ENCODE results near the gene IPO9. TPM values are rescaled to one million over a fixed set of nuclear protein-coding genes. Genes with fewer than 3 reads are reported as not detected.

Gene IPO9
- total RNA-seq, 1 donor from 2014 or later, result 12.8 TPM

DNA sequence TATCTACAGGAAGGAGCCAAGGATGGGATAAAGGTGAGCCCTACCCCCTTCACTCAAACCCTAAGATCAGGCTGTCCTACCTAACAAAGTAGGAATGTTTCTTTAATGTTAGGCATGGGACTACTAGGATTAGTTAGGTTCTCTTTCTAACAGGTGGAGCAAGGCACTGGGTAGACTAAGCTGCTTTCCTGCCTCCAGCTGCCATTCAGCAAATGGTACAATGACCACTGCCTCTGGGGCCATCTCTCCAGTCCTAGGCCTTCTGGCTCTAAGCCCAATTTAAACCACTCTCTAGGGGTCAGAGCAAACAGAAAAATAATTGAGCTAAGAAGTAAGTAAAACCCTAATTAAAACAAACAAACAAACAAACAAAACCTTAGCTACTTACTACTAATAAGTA is 15.7 kb upstream of the IPO9 start:
- TF ChIP-seq POLR2AphosphoS5 (IDR thresholded peaks at IDR 0.05; ENCODE audit: insufficient read depth in 1 of 2, low read depth in 1 of 2) (no peak), CTCF (IDR thresholded peaks at IDR 0.05) (no peak), POLR2A (IDR thresholded peaks at IDR 0.05) (no peak)
- H3K36me3 ChIP-seq, result peaks cover 0 to 83% of the 10 kb centered on the region in 2 donors
- no peaks in the 10 kb centered on the region for H3K27me3 ChIP-seq
- no peak overlapping the region for H3K4me3 ChIP-seq
- no peaks in the 10 kb centered on the region for H3K9me3 ChIP-seq
- H3K4me1 ChIP-seq, result no peaks in the 10 kb centered on the region
- H3K27ac ChIP-seq, result no peak overlapping the region
- DNase-seq (ENCODE audit: extremely low spot score in 2 of 2), result no peak
- intact Hi-C loops (cut with DNase I), result no loop called here

DNA sequence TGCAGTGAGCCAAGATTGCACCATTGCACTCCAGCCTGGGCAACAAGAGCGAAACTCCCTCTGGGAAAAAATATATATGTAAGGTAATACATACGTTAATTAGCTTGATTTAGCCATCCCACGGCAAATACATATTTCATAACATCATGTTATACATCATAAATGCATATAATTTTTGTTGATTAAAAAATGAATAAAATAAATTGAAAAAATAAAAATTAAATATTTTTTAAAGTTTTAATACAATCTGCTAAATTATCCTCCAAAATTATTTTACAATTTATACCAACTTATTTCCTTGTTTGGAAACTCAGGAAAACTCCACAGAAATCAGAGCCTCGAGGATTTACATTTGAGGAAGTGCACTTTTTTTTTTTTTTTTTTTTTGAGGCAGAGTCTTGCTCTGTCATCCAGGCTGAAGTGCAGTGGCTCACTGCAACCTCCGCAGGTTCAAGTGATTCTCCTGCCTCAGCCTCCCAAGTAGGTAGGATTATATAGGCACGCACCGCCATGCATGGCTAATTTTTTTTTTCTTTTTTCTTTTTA is 12.6 kb upstream of the IPO9 start:
- no peak overlapping the region for H3K27ac ChIP-seq
- H3K36me3 ChIP-seq, result peaks cover 0 to 70% of the 10 kb centered on the region in 2 donors
- no peak overlapping the region for H3K4me3 ChIP-seq
- no peak for DNase-seq (ENCODE audit: extremely low spot score in 2 of 2)
- TF ChIP-seq POLR2A (IDR thresholded peaks at IDR 0.05) (no peak), POLR2AphosphoS5 (IDR thresholded peaks at IDR 0.05; ENCODE audit: insufficient read depth in 1 of 2, low read depth in 1 of 2) (no peak), CTCF (IDR thresholded peaks at IDR 0.05) (no peak)
- no peaks in the 10 kb centered on the region for H3K9me3 ChIP-seq
- no peaks in the 10 kb centered on the region for H3K27me3 ChIP-seq
- intact Hi-C loops (cut with DNase I), result no loop called here
- H3K4me1 ChIP-seq, result no peaks in the 10 kb centered on the region

DNA sequence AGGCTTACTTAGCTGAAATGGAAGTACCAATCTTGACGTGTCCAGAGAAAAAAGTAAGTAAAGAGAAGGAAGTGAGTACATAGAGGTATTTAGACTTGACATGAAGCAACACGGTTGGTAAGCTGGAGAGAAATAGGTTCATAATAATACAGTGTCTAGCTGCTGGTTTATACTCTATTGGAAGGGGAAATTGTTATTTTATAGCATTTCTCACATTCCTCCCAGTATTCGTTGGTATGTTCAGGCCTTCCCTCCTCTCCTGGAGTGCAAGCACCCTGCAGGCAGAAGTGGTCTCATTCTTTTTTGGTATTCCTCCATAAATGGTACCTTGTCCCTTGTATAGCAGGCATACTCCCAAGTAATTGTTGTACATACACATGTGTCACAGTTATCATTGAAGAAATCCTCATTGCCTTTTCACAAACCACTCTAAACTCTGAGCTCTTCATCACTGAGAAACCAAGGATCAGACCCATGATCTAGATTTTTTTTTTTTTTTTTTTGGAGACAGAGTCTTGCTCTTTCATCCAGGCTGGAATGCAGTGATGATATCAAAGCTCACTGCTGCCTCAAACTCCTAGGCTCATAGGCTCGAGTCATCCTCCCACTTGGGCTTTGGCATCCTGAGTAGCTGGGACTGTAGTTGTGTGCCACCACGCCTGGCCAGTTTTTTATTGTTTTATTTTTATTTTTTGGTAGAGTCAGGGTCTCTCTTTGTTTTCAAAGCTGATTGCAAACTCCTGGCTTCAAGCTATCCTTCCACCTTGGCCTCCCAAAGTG is 9.8 kb upstream of the IPO9 start:
- H3K9me3 ChIP-seq, result no peaks in the 10 kb centered on the region
- TF ChIP-seq POLR2A (IDR thresholded peaks at IDR 0.05) (no peak), CTCF (IDR thresholded peaks at IDR 0.05) (no peak), POLR2AphosphoS5 (IDR thresholded peaks at IDR 0.05; ENCODE audit: insufficient read depth in 1 of 2, low read depth in 1 of 2) (no peak)
- peaks cover 0 to 42% of the 10 kb centered on the region in 2 donors for H3K36me3 ChIP-seq
- intact Hi-C loops (cut with DNase I), result no loop called here
- no peak overlapping the region for H3K4me3 ChIP-seq
- no peaks in the 10 kb centered on the region for H3K4me1 ChIP-seq
- no peak for DNase-seq (ENCODE audit: extremely low spot score in 2 of 2)
- H3K27ac ChIP-seq, result no peak overlapping the region
- no peaks in the 10 kb centered on the region for H3K27me3 ChIP-seq

GRCh38 chr1:201820413-201820812 is 8.5 kb upstream of the IPO9 start:
- intact Hi-C loops (cut with DNase I), result no loop called here
- H3K4me1 ChIP-seq, result no peaks in the 10 kb centered on the region
- no peak for DNase-seq (ENCODE audit: extremely low spot score in 2 of 2)
- H3K27ac ChIP-seq, result no peak overlapping the region
- H3K36me3 ChIP-seq, result peaks cover 0 to 37% of the 10 kb centered on the region in 2 donors
- no peak overlapping the region for H3K4me3 ChIP-seq
- H3K27me3 ChIP-seq, result no peaks in the 10 kb centered on the region
- no peaks in the 10 kb centered on the region for H3K9me3 ChIP-seq
- TF ChIP-seq POLR2A (IDR thresholded peaks at IDR 0.05) (no peak), CTCF (IDR thresholded peaks at IDR 0.05) (no peak), POLR2AphosphoS5 (IDR thresholded peaks at IDR 0.05; ENCODE audit: insufficient read depth in 1 of 2, low read depth in 1 of 2) (no peak)

- H3K9me3 ChIP-seq, result no peaks in the 10 kb centered on the region
- no peak for DNase-seq (ENCODE audit: extremely low spot score in 2 of 2)
- intact Hi-C loops (cut with DNase I), result no loop called here
- no peaks in the 10 kb centered on the region for H3K36me3 ChIP-seq
- TF ChIP-seq CTCF (IDR thresholded peaks at IDR 0.05) (no peak), POLR2AphosphoS5 (IDR thresholded peaks at IDR 0.05; ENCODE audit: insufficient read depth in 1 of 2, low read depth in 1 of 2) (no peak), POLR2A (IDR thresholded peaks at IDR 0.05) (no peak)
- no peaks in the 10 kb centered on the region for H3K27me3 ChIP-seq
- H3K4me1 ChIP-seq, result peaks cover 22% of the 10 kb centered on the region
- no peak overlapping the region for H3K27ac ChIP-seq
- no peak overlapping the region for H3K4me3 ChIP-seq
Measured at GRCh38 chr1:201825245-201825644, 3.7 kb upstream of the IPO9 start.
